HG02759 (cell line): Measurements from ENCODE around the gene RPS6KB2.
"Not testable (repeated sequence)": the region's sequence is repeated elsewhere in the genome, so short reads cannot be mapped to it uniquely, and the experiment has no call there.

ENCODE experiments used
- ATAC-seq: cut with Tn5 transposase; IDR thresholded peaks from one replicate; pipeline ENCODE4 v1.9.1; 2021; ENCODE audit warnings: mild to moderate bottlenecking, moderate library complexity; ENCODE audit not compliant: unreplicated experiment

RPS6KB2 gene

DNA sequence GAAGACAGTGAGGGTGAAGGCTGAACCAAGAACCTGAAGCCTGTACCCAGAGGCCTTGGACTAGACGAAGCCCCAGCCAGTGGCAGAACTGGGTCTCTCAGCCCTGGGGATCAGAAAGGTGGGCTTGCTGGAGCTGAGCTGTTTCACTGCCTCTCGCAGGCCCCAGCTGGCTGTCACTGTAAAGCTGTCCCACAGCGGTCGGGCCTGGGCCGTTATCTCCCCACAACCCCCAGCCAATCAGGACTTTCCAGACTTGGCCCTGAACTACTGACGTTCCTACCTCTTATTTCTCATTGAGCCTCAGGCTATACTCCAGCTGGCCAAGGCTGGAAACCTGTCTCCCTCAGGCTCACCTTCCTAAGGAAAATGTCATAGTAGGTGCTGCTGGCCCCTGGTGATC, 30.8 kb upstream of the RPS6KB2 start:
- ATAC-seq, result no peak

DNA sequence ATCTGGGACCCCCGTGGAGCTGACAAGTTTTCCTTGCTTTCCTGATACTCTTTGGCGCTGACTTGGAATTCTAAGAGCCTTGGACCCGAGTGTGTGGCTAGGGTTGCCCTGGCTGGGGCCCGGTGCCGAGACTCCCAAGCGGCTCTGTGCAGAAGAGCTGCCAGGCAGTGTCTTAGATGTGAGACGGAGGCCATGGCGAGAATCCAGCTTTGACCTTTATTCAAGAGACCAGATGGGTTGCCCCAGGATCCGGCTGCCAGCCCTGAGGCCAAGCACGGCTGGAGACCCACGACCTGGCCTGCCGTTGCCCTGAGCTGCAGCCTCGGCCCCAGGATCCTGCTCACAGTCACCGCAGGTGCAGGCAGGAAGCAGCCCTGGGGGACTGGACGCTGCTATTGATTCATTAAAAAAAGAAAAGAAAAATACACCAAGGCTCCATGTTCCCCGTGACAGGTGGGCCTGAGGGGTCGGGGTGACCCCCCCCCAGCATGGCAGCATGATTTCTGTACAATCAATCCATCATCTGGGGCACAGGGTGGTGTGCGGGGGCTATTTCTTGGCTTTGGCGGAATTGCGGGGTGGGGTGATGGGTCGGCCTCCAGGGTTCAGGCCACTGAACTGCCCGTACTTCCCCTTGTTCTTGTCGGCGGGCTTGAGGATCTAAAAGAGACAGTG, 30.2 kb upstream of the RPS6KB2 start:
- ATAC-seq, result no peak

DNA sequence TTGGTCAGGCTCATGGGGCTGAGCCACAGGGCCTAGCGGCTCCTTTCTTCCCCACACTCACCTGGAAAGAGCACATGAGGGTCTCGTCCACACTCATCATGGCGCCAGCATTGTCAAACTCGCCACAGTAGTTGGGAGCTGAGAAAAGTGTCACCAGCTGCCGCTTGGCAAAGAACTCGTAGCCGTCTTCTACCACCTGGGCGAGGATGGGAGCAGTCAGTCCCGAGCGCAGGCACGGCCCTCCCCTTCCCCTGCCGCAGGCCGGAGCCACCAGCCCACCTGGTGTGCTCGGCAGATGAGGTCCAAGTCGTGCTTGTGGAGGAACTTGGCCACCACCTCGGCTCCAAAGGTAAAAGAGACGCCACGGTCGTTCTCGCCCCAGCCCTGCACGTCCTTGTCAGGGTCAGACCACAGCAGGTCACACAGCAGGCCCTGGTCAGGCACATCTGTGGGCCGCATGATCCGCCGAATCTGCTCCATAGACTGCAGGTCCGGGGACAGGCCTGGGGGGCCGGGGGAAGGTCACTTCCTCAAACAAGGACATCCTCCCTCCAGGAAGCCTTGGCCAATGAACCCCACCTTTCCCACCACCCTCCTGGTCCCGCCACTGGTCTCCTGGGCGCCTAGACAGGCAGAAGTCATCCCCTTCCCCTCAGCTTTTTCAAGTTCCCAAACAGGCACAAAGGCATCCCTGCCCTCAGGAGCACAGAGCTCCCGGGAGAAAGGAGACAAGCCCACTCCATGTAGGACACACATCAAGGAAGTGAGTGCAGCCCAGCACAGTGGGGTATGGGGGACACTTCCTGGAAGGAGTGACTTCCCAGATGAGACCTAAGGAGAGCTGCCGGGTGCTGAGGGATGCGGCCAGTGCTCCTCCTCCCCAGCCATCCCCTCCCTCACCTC, 29.4 kb upstream of the RPS6KB2 start:
- ATAC-seq, result no peak

DNA sequence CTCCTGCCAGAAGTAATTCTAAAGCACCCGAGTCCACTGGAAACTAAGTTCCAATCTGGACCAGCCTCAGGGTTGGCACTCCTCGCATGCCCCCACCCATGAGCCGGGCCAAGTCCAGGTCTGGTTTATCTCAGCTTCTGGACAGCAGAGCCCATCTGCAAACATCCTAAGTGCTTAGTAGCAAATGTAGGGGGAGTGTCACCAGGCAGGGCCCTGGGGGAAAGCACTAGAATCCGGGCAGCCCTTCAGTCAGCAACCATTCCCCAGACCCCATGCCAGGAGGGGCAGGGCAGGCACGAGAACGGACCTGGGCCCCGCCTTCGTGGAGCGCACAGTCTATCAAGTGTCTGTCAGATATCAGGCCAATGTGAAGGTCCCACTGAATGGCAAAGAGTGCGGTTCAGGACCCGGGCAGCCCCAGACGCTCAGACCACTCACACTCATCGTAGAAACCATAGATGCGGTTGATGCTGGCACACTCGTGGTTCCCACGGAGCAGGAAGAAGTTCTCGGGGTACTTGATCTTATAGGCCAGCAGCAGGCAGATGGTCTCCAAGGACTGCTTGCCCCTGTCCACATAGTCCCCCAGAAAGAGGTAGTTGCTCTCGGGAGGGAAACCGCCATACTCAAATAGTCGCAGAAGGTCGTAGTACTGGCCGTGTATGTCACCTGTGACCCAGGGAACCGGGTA, 27.9 kb upstream of the RPS6KB2 start:
- ATAC-seq, result no peak

DNA sequence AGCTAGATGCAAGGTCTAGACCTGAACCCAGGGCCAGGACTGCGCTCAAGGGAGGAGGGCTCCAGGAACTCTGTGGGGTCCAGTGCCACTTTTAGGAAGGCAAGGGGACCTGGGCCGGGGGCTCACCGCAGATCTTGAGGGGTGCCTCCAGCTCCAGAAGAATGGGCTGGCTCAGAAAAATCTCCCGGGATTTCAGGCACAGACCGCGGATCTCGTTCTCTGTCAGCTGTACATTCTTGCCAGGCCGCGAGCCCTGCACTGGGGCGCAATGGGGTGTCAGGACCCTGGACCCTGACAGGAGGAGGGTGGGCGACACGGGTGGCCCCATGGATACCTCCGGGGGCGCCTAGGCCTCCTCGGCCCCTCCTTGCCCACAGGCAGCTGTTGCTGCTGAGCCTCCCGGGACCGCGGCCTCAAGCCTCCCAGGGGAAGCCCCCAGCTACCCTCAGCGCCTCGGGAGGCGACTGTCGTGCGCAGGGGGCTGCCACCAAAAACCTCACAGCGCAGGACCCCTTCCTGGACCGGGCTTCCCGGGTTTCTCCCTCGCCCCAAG, 27.3 kb upstream of the RPS6KB2 start:
- ATAC-seq, result peak; percentile 10

DNA sequence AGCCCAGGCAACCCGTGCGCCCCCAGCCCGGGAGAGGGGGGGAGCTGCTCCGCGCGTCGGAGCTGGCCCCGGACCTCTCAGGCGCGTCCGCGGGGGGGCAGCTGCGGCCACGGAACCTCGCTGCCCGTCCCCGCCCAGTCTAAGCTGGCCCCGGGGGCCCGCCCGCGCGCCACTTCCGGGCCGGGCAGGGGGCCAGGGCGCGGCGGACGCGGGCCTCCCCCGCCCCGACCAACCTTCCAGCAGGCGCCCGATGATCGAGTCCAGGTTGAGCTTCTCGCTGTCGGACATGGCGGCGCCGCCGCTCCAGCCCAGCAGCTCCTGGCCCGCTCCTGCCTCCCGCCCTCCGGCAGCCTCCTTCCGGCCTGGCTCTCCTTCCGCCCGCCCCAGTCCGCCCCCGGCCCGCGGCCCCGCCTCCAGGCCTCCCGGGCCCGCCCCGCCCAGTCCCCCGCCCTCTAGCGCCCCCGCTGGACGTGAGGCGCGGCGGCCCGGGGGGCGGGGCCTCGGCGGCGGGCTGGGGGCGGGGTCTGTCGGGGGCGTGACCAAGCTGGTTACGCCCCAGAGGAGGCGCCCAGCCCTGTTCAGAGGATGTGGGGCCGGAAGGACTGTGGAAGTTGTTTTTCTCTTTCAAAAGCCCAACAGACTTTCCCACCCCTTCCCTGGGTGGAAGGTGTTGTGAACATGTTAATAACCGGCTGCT, 26.7 kb upstream of the RPS6KB2 start, which contains the start of gene PPP1CA:
TSS of gene PPP1CA (minus strand) at position 364 of the 697 bp plus-strand sequence. CDS start at position 288, 76 bp downstream.
- ATAC-seq, result peak; percentile 76

DNA sequence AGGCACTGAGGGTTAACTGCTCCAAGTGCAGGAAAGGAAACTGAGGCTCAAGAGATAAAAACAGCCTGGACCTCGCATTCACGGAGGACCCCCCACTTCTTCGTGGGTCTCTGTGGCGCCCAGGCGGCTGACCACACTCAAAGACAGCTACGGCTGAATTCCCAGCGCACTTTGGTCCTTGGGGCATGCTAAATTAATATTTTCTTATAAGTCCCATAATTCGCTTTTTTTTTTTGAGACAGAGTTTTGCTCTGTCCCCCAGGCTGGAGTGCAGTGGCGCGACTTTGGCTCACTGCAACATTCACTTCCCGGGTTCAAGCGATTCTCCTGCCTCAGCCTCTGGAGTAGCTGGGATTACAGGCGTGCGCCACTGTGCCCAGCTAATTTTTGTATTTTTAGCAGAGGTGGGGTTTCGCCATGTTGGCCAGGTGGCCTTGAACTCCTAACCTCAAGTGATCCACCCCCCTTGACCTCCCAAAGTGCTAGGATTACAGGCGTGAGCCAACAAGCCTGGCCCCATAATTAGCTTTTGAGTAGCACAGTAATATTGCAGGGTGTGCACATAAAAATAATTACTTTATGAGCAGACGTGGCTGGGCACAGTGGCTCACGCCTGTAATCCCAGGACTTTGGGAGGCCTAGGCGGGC, 26.0 kb upstream of the RPS6KB2 start:
- ATAC-seq, result not testable (repeated sequence)

DNA sequence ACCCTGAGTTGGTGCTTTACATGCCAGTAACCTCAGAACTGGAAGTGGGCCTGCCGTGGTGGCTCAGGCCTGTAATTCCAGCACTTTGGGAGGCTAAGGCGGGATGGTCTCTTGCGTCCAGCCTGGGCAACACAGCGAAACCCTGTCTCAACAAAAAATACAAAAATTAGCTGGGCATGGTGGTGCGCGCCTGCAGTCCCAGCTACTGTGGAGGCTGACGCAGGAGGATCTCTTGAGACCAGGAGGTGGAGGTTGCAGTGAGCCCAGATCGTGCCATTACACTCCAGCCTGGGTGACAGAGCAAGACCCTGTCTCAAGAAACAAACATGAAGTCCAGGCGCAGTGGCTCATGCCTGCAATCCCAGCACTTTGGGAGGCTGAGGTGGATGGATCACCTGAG, 25.2 kb upstream of the RPS6KB2 start:
- not testable (repeated sequence) for ATAC-seq

DNA sequence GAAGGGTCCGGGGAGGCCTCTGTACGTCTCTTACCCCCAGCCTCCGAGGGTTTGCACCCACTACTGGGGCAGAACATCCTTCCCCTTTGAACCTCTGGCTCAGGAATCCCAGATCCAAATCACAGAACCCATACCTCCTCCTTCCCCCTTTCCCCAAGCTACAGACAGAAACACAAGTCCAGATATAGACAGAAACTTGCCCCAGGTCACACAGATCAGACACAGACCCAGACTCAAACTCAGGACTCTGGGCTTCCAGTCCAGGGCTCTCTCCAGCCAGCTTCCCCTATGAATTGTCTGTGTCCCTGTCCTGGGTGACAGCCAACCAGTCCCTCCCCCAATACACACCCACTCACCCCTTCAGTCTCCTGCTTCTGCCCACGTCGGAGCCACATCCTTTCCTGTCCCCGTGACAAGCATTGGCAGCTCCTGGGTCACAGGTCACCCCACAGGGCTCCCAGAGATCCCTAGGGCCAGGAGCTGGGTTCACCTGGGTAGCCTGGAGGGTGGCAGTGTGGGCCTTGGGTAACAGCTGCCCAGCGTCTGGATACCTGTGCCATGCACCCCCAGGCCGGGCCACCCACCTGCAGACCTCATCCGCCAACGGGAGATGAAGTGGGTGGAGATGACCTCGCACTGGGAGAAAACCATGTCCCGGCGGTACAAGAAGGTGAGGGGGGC, 23.6 kb upstream of the RPS6KB2 start:
- no peak for ATAC-seq

DNA sequence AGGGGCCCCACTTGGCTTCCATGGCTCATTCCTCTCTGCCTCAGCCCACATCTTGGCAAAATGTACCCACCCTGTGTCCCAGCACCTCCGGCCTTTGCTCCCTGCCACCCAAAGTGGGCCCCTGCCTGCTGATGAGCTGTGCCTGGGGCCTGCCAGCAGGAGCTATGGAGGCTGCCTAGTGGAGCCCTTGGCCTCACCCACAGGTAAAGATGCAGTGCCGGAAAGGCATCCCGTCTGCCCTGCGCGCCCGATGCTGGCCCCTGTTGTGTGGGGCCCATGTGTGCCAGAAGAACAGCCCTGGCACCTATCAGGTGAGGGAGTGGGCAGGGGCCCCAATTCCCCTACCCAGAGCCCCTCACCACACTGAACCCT, 23.1 kb upstream of the RPS6KB2 start:
- ATAC-seq, result no peak

DNA sequence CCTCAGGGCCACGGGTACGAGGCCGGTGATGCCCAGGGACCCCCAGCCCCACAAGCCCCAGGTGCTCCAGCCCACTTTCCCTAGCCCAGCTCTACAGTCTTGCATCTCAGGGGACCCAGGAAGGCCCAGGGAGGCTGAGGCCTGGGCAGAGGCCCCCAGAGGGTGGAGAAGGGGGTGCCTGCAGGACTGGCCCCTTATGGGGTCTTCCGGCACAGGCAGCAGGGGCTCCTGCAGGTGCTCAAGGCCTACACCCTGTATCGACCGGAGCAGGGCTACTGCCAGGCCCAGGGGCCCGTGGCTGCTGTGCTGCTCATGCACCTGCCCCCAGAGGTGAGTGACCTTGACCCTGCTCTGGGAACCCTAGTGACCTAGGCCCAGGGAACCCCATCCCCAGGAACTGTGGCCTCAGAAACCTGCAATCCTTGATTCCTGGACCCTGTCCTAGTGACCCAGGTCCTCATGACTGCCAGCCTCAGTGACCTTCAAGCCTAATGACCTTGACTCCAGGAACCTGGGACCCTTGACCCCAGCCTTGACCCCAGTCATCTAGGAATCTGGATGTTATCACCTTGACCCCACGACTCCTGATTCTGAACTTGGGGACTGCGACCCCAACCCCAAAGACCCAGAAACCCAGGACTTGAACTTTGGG, 22.5 kb upstream of the RPS6KB2 start:
- ATAC-seq, result no peak

DNA sequence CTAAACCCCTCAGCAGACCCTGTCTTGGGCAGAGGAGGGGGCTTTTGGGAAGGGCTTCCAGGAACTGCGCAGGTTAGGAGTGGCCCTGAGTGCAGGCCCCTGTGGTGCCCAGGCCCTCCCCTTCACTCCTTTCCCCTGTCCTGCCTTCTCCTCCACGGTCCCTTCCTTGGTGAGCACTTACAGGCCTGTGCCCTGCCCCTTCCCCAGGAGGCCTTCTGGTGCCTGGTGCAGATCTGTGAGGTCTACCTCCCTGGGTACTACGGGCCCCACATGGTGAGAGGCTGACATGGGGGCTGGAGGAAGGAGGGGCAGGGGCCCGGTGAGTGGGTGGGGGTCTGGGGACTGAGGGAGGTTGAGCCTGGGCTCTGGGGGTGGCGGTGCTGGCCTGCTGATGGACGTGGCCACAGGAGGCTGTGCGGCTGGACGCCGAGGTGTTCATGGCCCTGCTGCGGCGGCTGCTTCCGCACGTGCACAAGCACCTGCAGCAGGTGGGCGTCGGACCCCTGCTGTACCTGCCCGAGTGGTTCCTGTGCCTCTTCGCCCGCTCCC, 21.8 kb upstream of the RPS6KB2 start:
- ATAC-seq, result no peak

DNA sequence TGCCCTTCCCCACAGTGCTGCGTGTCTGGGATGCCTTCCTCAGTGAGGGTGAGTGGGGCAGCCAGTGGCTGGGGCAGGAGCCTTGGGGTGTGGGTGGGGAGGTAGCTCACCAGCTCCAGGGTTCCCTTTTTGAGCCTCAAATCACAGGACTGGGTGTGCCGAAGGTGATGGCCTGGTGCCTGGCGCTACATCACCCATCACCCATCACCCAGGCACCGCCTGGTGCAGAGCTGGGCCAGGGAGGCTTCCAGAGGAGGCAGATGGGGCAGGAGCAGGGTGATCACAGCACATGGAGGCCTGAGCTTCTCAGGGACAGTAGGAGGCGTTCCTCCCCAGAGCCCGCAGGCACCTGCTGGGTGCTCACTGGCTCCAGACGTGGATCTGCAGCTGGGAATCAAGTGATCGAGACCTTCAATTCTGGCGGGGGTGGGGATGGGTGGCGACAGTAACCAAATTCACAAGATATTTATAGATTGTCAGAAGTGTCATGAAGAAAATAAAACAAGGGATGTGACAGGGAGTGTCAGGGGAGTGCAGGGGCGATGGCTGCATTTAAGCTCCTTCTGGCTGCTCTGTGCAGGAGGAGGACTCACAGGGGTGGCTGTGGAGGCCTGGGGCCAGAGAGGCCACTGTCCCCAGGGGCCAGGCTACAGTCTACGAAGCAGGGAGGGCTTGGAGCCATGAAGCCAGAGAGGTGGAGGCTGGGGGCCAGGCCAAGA, 21.2 kb upstream of the RPS6KB2 start:
- no peak for ATAC-seq

DNA sequence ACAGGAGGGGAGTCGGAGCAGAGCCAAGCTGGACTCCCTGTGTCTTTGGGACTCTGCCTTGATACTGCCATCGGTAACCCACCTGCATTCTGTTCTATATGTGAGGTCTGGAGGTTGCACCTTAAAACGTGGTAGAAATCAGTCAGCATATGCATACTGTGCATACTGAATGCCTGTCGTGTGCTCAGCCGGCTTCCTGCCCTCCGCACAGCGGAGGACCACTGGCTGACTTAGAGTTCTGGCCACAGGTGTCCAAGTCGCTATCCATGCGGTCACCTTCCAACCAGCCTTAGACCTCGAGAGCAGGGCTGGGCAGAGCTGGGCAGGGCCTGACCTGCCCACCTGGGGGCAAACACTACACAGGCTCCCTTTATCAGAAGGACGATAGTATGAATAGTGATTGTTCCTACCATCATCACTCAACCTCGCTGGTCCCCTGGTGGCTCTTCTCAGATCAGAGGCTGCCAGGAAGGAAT, 20.6 kb upstream of the RPS6KB2 start:
- ATAC-seq, result no peak

DNA sequence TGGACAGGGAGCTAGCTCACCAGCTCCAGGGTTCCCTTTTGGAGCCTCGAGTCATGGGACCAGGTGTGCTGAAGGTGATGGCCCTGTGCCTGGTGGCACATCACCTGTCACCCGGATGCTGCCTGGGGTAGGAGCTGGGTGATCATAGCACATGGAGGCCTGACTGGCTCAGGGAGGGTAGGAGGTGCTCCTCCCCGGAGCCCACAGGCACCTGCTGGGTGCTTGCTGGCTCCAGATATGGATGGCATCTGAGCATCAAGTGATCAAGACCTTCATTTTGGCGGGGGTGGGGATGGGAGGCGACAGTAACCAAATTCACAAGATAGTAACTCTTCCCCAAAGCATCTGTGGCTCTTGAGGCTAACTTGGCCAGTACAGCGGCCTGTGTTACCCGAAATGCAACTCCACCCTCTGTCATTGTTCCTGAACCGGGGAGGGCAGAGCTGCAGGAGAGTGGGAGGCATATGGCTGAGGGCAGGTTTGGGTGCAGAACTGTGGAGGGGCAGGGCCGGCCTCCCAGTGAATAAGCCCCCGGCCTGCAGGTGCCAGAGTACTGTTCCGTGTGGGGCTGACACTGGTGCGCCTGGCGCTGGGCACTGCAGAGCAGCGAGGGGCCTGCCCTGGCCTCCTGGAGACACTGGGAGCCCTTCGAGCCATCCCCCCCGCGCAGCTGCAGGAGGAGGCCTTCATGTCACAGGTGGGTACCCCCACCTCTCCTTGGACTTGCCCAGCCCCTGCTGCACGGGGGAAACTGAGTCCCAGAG, 19.7 kb upstream of the RPS6KB2 start:
- ATAC-seq, result no peak

DNA sequence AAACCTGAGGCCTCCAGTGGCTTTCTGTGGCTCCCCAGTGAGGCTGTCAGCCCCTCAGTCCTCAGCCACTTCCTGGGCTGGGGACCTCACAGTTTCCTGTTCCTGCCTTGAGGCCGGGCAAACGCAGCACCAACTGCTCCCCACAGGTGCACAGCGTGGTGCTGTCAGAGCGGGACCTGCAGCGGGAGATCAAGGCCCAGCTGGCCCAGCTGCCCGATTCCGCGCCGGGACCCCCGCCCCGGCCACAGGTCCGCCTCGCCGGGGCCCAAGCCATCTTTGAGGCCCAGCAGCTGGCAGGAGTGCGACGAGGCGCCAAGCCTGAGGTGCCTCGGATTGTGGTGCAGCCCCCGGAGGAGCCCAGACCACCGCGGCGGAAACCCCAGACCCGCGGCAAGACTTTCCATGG, 19.0 kb upstream of the RPS6KB2 start:
- peak; percentile 68 for ATAC-seq

DNA sequence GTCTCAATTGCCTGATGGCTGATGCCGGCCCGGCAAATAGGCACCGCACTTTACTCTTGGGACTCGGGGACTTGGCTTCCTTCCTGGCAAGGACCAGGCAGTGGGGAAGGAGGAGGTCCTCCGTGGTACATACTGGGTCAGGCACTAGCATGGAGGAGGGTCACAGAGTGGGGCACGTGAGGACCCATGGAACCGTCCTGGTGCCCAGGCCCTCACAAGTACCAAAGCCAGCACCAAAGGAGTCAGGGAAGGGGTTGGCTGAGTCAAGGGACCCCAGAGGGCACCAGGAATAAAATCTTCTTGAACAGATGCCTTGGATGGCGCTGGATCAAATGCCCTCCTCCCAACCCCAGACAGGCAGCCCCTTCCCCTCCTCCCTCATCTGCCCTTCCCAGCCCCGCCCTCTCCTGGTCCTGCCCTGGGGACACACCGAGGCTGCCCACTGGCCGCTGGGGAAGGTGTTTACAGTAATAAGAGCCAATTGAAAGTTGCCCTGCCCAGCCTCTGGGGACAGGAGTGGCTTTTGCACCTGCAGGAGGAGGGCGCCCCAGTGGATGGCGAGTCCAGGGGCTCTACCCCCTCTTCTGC, 18.4 kb upstream of the RPS6KB2 start:
- ATAC-seq, result peak; percentile 1
